GM12865 (cell line): ENCODE results near the gene HTR3D.

Experiments
- DNase-seq: peaks from one replicate; pipeline ENCODE4 v3.0.0; 2010; ENCODE audit warnings: low read depth
- H3K4me3 ChIP-seq: 2 replicates; pipeline ENCODE4 v1.5.1; 2011; ENCODE audit warnings: mild to moderate bottlenecking, low read depth, low read length, control low read depth
- TF ChIP-seq, protein P1 (sequence below): IDR thresholded peaks from 2 replicates; pipeline ENCODE4 v1.5.1; 2011; ENCODE audit warnings: low read length, control low read depth, low read depth, inconsistent platforms; ENCODE audit not compliant: insufficient read depth; ENCODE audit errors: missing control alignments

Gene HTR3D

DNA sequence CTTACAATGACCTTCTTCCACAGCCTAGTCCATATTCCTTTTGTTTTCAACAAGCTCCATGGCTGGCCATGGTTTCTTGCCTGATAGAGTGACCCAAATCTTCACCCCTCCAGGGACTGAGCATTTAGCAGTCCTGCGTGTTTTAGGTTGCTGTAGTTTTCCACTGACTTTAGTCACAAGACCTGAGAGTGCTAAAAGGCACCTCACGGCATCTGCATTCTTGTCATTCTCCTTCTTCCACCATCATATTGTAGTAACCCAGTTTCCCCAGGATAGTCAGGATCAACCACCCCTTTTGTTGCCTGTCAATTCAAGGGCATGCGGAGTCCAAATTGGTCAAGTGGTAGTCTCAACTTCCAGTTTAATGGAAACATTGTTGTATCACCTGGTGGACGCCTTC lies 42.1 kb downstream of the HTR3D start:
- TF ChIP-seq, protein P1, sequence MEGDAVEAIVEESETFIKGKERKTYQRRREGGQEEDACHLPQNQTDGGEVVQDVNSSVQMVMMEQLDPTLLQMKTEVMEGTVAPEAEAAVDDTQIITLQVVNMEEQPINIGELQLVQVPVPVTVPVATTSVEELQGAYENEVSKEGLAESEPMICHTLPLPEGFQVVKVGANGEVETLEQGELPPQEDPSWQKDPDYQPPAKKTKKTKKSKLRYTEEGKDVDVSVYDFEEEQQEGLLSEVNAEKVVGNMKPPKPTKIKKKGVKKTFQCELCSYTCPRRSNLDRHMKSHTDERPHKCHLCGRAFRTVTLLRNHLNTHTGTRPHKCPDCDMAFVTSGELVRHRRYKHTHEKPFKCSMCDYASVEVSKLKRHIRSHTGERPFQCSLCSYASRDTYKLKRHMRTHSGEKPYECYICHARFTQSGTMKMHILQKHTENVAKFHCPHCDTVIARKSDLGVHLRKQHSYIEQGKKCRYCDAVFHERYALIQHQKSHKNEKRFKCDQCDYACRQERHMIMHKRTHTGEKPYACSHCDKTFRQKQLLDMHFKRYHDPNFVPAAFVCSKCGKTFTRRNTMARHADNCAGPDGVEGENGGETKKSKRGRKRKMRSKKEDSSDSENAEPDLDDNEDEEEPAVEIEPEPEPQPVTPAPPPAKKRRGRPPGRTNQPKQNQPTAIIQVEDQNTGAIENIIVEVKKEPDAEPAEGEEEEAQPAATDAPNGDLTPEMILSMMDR, result no peak
- no peak overlapping the region for H3K4me3 ChIP-seq
- DNase-seq, result no peak

DNA sequence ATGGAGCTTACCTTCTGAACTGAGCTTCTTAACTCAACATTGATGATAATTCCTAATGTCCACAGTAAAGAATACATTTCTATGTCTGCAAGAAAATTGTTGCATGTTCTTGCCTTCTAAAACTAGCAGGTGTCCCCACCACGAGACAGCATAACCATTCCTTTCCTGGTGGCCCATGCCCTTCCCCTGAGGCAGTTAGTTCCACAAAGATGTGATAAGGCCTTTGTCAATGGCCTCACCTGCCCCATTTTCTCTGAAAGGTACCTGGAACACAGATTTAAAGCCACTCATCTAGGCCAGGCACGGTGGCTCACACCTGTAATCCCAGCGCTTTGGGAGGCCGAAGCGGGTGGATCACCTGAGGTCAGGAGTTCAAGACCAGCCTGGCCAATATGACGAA lies 44.4 kb downstream of the HTR3D start:
- DNase-seq, result no peak
- H3K4me3 ChIP-seq, result no peak overlapping the region
- TF ChIP-seq, protein P1, result no peak

DNA sequence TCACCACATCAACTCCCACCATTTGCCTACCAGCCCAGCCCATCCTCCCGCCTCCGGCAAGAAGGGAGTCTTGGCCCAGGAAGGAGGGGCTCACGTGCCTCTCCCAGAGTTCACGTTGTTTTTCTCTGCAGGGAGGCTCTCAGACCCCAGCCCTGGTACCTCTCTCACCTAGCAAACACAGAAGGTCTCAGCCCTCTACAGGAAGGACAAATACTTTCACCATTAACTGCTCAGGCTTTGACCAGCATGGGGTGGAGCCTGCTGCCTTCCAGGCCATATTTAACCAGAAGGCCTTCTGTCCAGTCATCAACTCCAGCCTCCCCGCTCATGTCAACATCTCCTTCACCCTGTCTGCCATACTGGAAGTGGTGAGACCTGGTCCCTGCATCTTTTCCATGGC lies 46.3 kb downstream of the HTR3D start:
- DNase-seq, result no peak
- TF ChIP-seq, protein P1, result no peak
- H3K4me3 ChIP-seq, result no peak overlapping the region

DNA sequence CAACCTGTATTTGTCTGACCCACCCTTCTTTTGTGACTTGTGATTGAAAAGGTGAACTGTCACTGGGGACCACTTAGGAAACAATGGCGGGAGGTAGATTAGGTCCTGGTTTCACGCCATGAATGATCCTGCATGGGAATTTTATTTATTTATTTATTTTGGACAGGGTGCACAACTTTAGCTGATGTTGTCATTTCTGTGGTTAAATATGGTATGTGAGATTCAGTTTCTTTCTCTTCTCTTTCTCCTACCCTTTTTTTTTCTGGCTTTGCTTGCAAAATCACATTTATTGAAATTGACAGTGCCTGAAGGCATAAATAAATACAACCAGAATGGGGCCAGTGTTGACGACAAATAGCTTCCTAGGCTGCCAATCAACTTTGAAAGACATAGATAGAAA lies 47.3 kb downstream of the HTR3D start:
- no peak for DNase-seq
- TF ChIP-seq, protein P1, result no peak

DNA sequence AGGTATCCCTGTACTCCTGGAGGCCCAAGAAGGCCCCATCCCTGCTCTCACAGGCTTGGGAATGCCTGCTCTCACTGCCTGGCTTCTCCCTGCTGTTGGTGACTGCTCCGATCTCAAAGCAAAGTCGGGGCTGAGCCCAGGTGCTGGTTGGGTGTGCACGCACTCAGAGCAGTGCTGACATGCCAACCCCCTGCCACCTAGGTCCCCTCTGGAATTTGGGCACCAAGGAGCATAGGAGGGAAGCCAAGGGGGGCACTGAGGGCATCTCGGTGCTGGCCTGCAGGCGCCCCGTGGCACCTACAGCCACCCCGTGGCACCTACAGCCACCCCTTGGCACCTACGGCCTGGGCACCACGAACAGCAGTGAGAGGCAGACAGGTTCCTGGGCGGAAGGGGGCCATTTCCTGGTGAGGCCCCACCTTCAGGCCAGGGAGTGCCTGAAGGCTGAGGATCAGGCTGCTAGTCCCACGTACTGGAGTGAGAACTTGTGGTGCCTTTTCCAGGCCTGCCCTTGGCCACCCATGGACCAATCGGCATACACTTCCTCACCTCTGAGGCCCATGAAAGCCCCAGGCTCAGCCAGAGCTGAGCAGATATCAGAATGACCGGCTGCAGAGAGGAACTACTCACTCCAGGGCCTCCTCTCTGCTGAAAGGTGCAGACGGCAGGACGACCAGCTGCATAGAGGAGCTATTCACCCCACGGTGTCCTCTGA lies 49.7 kb downstream of the HTR3D start:
- H3K4me3 ChIP-seq, result no peak overlapping the region
- TF ChIP-seq, protein P1, result no peak
- no peak for DNase-seq

More for the DNA sequence above, 47.3 kb downstream of the HTR3D start:
- H3K4me3 ChIP-seq, result no peak overlapping the region

DNA sequence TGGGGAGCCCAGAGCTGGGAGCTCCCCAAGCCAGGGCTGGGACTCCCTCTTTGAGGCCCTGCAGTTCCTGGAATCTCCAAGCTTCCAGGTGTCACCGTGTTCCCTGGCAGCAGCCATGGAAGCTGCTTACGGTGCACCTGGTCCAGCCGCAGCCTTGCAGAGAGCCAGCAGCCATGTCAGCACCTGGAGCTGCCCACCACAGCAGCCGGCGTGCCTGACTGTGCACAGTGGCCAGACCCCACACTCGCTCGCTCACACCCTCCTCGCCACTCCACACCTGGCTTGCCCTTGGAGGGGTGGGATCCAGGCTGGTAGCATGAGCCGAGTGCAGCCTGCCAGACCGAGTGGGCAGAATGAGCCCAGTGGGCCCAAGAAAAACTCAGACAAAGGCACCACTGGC lies 50.5 kb downstream of the HTR3D start:
- no peak overlapping the region for H3K4me3 ChIP-seq
- TF ChIP-seq, protein P1, result no peak
- no peak for DNase-seq

DNA sequence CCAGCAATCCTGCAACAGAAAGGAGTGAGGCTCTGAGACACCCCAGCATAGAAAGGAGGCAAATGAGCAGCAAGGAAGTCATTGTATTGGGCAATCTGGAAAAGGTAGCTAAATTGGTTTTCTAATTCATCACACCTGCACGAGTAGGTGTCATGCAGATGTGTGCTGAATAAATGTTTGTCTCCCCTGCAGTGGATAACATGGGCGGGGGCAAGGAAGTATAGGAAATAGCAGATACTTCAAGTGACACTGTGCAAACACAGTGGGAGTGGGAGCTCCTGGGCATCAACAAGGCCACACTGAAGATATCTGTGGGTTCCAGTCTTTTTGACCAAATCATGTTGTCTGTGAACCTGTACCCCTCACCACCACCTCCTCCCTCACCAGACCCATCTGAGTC lies 50.9 kb downstream of the HTR3D start:
- TF ChIP-seq, protein P1, result no peak
- H3K4me3 ChIP-seq, result no peak overlapping the region
- no peak for DNase-seq
